OCI-LY3 (cell line): Measurements from ENCODE around the gene C1QTNF1.

Experiments
- EZH2phosphoT487 ChIP-seq: fragments of 200-600 bp; shearing (Covaris generic); IDR thresholded peaks from 2 replicates; pipeline ENCODE4 v1.6.1; 2018; ENCODE audit warnings: antibody characterized with exemption, mixed run types, low read depth
- TF ChIP-seq, protein P1 (sequence below): fragments of 200-600, 300-600 bp; sonication (generic); IDR thresholded peaks from 2 replicates; pipeline ENCODE4 v1.5.1; 2014; ENCODE audit warnings: antibody characterized with exemption, low read length, low read depth

DNA sequence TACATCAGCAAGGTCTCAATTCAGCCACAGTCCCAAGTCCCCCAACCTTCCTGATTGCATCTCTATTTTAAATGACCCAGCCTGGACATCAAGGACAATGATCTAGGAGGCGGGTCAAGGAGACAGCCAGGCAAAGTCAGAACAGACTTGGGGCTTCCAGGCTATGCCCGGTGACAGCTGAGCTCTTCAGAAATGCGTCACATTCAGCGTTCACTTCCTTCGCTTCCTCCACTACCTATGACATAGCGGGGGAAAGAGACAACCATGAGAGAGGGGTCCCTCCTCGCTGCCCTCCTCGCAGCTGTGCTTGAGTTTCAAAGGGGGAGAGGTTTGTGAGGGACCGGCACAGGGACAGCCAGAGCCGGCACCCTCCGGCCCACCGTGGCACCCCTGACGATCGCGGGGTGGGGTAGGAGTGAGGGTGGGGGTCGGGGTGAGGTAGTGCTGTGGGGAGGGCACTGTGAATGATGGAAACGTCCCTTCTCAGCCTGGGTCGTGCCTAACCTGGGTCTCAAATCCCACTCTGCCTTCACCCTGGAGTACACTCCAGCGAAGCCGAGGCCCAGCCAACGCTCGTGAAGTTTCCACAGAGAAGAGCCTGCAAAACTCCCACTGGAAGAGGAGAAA lies 31.9 kb upstream of the C1QTNF1 start:
- TF ChIP-seq, protein P1, sequence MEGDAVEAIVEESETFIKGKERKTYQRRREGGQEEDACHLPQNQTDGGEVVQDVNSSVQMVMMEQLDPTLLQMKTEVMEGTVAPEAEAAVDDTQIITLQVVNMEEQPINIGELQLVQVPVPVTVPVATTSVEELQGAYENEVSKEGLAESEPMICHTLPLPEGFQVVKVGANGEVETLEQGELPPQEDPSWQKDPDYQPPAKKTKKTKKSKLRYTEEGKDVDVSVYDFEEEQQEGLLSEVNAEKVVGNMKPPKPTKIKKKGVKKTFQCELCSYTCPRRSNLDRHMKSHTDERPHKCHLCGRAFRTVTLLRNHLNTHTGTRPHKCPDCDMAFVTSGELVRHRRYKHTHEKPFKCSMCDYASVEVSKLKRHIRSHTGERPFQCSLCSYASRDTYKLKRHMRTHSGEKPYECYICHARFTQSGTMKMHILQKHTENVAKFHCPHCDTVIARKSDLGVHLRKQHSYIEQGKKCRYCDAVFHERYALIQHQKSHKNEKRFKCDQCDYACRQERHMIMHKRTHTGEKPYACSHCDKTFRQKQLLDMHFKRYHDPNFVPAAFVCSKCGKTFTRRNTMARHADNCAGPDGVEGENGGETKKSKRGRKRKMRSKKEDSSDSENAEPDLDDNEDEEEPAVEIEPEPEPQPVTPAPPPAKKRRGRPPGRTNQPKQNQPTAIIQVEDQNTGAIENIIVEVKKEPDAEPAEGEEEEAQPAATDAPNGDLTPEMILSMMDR, result no peak
- TF ChIP-seq EZH2phosphoT487, result no peak
